Muscle of back (tissue), 11 donors: ENCODE data around the gene TP53RK. TPM values are rescaled to one million over a fixed set of nuclear protein-coding genes. Genes with fewer than 3 reads are reported as not detected.

Source experiments
- DNase-seq, 3 donors: peaks; one replicate each; pipeline versions ENCODE4 v3.0.0 to v3.0.0-alpha.2; 2013
- polyA plus RNA-seq, 10 donors: library from polyadenylated mRNA; unstranded; fragments of 120-200 nt; gene quantifications; one replicate each; pipeline ENCODE4 v1.2.1, GENCODE V29; 2013; ENCODE audit not compliant: insufficient read length in 10 of 10

The TP53RK gene
- polyA plus RNA-seq, 10 donors, result 9.3 to 12.5 (median 10.8) TPM

GRCh38 chr20:46709055-46709458 lies 19.8 kb upstream of the TP53RK start:
- DNase-seq, result no peak

DNA sequence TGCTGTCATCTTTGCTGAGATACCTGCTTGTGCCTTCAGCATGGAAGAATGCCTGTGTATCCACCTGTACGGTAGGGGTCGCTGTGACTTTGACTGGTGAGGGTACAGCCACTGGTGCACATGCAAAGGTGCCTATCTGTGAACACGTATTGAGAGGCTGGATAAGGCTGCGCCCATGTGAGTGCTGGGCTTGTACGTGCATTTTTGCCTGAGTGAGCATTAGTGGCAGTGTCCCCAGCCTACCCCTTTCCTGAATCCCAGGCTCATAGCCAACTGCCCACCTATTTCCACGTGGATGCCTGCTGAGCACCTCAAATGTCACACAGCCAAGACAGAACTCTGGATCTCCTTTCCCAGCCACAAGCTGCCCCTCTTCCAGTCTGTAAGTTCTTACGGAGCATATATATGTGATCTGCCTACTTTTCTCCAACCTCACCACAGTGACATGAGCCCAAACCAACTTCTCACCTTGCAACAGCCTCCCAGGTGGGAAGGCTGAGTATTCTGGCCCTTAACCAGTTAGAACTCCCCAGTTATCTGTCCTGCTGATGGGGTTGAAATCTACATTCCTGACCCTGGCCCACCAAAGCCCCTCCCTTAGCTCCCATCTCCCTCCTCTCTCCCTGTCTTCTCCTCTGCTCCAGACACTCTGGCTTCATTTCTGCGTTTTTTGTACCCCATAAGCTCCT lies 19.1 kb upstream of the TP53RK start:
- DNase-seq, result peak in 1 of 3 donors; percentile 21

DNA sequence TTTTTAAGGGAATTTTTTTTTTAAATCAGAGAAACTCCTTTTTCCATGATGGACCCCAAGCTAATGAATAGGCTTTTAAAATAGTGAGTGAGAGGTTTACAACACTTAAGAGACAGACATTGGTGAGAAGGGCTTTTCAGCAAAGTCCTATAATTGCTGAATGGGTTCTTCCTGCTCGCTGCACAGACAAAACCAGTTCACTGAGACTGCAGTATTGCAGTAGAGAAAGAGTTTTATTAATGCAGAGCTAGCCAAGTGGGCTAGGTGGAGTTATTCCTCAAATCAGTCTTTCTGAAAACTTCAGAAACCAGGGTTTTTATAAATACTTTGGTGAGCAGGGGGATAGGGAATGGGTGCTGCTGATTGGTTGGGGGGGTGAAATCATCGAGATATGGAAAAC lies 17.0 kb upstream of the TP53RK start:
- no peak for DNase-seq

GRCh38 chr20:46705378-46705729 lies 16.1 kb upstream of the TP53RK start:
- no peak for DNase-seq

GRCh38 chr20:46704714-46705377 lies 15.6 kb upstream of the TP53RK start:
- no peak for DNase-seq

DNA sequence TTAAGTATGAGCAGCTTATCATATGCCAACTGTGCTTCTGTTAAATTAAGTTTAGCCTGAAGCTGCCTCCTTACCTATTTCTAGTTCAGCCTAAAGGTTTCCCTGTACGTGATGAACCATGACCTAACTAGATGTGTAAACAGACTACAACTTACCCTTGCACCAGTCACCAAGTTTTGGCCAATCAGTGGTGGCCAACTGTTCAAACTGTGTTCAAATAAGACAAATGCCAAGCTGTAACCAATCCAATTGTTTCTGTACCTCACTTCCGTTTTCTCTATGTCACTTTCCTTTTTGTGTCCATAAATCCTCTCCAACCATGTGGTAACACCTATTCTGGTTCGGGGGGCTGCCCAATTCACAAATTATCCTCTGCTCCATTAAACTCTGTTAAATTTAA lies 14.2 kb upstream of the TP53RK start:
- DNase-seq, result no peak

DNA sequence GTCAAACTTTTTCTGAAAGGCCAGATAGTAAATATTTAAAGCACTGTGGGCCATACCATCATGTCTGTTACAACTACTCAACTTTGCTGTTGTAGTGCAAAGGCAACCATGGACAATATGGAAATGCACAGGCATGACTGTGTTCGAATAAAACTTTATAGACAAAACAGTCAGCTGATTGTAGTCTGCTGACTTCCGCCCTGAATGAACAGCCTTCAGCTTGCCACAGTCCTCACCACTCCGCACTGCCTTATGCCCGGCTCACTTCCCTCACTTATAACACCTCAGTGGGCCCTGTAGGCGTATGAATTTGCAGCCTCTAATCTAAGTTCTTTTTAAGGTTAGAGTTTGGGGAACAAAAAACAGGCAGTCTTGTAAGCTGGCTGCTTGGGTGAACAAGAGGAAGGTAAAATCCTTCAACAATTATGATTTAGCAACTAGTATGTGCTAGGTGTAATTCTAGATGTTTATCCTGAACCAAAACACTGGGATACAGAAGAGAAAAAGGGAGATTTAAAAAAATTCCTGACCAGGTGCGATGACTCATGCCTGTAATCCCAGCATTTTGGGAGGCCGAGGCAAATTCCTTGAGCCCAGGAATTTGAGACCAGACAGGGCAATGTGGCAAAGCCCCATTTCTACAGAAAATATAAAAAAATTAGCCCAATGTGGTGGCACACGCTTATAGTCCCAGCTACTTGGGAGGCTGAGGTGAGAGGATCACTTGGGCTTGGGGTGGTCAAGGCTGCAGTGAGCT lies 13.4 kb upstream of the TP53RK start:
- DNase-seq, result no peak

GRCh38 chr20:46701986-46702385 lies 12.7 kb upstream of the TP53RK start:
- DNase-seq, result no peak

DNA sequence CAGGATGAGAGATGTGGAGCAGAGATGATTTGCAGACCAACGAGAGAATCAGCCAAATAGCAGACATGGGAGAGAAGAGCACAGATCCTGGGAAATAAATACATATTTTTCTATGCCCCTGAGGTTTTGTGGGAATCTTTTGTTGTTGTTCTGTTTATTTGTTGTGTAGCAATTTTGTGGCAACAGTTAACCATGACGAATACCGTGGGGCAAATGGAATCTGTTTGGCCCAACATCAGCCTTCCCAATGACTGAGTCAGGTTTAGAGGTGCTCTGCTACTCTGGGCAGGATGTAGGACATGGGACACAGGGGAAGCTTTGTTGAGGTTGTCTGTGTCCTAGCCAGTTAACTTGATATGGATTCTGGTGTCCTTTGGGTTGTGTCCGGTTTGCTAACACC lies 12.3 kb upstream of the TP53RK start:
- no peak for DNase-seq

GRCh38 chr20:46701057-46701456 lies 11.8 kb upstream of the TP53RK start:
- no peak for DNase-seq

GRCh38 chr20:46700481-46700880 lies 11.2 kb upstream of the TP53RK start:
- no peak for DNase-seq

GRCh38 chr20:46699651-46700359 lies 10.6 kb upstream of the TP53RK start:
- DNase-seq, result no peak

DNA sequence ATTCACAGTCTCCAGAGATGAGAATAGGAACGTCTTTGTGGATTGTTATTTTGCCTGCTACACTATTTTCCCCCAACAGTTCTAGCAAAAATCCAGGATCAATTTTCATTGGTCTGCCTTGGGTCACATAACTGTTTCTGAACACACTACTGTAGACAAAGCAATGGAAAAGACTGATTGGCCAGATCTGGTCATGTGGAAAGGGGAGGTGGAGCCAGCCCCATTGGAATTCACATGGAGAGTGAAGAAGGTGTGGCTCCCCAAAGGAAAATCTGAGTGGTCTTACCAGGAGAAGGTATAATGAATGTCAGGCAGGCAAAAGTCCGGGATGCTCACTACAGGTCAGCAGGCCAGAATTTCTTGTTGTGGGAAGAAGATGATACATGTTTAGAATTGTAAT lies 9.5 kb upstream of the TP53RK start:
- DNase-seq, result no peak

- no peak for DNase-seq
Measured at GRCh38 chr20:46696791-46697279, 7.6 kb upstream of the TP53RK start.

GRCh38 chr20:46695892-46696291 lies 6.6 kb upstream of the TP53RK start:
- DNase-seq, result no peak

- DNase-seq, result peak in 1 of 3 donors; percentile 34
Measured at GRCh38 chr20:46694484-46694883, 5.2 kb upstream of the TP53RK start.

DNA sequence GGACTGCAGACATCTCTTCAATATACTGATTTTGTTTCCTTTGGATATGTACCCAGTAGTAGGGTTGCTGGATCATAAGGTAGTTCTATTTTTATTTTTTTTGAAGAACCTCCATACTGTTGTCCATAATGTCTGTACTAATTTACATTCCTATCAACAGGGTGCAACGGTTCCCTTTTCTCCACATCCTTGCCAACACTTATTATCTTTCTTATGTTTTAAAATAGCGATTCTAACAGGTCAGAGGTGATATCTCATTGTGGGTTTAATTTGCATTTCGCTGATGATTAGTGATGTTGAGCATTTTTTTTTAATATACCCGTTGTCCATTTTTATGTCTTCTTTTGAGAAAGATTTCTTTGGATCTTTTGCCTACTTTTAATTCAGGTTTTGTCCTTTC lies 2.0 kb upstream of the TP53RK start:
- DNase-seq, result no peak

- DNase-seq, result no peak
Measured at GRCh38 chr20:46690219-46691106, 1.2 kb upstream of the TP53RK start.

DNA sequence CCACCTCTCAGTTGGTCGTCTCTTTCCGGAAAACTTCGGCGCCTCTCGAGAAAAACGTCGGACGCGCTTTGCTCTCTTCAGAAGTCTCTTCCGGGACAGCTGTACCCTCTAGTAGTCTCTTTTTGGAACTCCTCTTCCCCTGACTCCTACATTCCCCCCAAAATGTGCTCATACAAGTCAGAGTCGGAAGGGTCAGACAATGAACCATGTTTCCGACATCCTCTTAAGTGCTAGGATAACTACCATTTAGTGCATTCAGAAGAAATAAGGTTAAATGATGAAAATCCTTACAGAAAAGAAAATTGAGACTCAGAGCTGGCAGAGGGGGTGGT lies 476 bp upstream of the TP53RK start:
- no peak for DNase-seq

DNA sequence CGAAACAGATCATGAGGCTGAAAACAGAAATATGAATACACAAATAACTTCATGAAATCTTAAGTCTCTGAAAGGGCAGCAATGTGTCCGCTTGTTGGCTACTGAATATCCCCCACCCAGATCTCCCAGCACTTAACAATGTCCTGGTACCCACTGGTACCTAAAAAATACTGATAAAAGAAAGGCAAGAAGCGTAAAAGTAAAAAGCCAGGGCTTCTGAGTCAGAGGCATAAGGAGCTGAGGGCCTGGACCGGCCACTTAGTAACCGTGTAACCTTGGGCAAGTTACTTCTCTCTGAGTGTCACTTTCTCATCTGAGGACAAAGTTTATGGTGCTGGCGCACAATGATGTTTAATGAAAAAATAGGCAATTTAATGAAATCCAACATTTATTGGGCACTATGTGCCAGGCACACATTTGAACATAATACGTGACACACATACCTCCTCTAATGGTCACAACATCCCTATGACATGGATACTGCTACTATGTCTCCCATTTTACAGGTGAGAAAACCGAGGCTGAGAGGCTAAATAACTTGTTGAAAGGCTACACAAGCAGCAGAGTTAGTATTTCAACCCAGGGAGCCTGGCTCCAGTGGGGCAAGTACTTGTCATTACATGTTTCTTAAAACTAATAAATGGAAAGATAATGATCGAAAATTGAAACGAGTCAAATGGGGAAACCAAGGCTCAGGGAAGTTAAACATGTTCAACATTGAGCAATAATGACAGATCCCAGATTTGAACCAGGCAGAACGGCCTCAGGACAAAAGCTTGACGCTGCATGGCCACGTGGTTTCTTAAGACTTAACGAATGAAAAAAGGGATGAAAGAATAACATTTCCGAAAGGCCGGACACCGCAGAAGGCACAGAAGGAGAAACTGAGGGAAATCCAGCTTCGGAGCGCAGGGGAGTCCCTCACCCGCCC lies 828 bp downstream of the TP53RK start:
- no peak for DNase-seq
